ENCODE results near the gene CLECL1.

GRCh38 chr12:9781360-9781759 lies 48.5 kb upstream of the CLECL1 start:
- no peak for TF ChIP-seq POLR2A (IDR thresholded peaks at IDR 0.05)
- TF ChIP-seq, protein P1, sequence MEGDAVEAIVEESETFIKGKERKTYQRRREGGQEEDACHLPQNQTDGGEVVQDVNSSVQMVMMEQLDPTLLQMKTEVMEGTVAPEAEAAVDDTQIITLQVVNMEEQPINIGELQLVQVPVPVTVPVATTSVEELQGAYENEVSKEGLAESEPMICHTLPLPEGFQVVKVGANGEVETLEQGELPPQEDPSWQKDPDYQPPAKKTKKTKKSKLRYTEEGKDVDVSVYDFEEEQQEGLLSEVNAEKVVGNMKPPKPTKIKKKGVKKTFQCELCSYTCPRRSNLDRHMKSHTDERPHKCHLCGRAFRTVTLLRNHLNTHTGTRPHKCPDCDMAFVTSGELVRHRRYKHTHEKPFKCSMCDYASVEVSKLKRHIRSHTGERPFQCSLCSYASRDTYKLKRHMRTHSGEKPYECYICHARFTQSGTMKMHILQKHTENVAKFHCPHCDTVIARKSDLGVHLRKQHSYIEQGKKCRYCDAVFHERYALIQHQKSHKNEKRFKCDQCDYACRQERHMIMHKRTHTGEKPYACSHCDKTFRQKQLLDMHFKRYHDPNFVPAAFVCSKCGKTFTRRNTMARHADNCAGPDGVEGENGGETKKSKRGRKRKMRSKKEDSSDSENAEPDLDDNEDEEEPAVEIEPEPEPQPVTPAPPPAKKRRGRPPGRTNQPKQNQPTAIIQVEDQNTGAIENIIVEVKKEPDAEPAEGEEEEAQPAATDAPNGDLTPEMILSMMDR (IDR thresholded peaks at IDR 0.05), result no peak
